SK-N-SH treated with all-trans-retinoic acid at 6 μM for 48 hours (cell line): ENCODE results near the gene GOLGA6L1.

Source experiments
- BACH2 ChIP-seq: fragments of 250-450 bp; sonication (Bioruptor Pico); IDR thresholded peaks from 2 replicates; pipeline ENCODE4 v1.9.0; 2021; ENCODE audit warnings: mild to moderate bottlenecking, borderline replicate concordance
- PATZ1 ChIP-seq: fragments of 250-450 bp; sonication (Bioruptor Pico); IDR thresholded peaks from 2 replicates; pipeline ENCODE4 v1.8.0; 2020; ENCODE audit warnings: mild to moderate bottlenecking, moderate library complexity, borderline replicate concordance
- RARB ChIP-seq: fragments of 250-450 bp; sonication (Bioruptor Pico); IDR thresholded peaks from 2 replicates; pipeline ENCODE4 v1.8.0; 2021; ENCODE audit warnings: mild to moderate bottlenecking, moderate library complexity
- TCF4 ChIP-seq: fragments of 250-450 bp; sonication (Bioruptor Pico); IDR thresholded peaks from 2 replicates; pipeline ENCODE4 v1.8.0; 2021; ENCODE audit warnings: mild to moderate bottlenecking, moderate library complexity, borderline replicate concordance
- ZC3H10 ChIP-seq: fragments of 250-450 bp; sonication (Bioruptor Pico); IDR thresholded peaks from 2 replicates; pipeline ENCODE4 v1.5.1; 2021; ENCODE audit warnings: mild to moderate bottlenecking, moderate library complexity
- ZNF70 ChIP-seq: fragments of 450-650 bp; formaldehyde crosslinking; IDR thresholded peaks from 2 replicates; pipeline ENCODE4 v1.5.0; 2020; ENCODE audit warnings: mild to moderate bottlenecking, moderate library complexity
- ZNF8 ChIP-seq: fragments of 450-650 bp; formaldehyde crosslinking; IDR thresholded peaks from 2 replicates; pipeline ENCODE4 v1.5.0; 2020; ENCODE audit warnings: mild to moderate bottlenecking, moderate library complexity

DNA sequence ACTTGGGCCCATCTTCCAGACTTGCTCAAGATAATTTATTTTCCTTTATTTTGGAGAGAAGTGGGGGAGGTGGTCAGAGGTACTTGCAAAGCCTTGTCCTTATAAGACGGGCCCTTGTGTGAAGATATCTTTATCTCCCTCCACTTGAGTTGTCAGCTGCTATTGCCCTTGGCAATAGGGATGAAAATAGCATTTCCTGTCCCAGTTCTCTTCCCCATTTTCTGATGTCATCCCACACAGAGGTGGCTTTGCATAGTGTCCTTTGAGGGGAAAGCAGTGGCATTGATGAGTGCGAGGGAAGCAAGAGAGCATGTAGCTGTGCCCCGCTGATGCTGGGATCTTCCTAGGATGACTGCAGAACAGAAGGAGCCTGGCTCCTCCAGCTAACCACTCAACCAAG is 55.4 kb downstream of the GOLGA6L1 start:
- no peak for TF ChIP-seq ZNF70 (CRISPR knock-in tag)
- TF ChIP-seq RARB: no peak
- no peak for TF ChIP-seq PATZ1
- TF ChIP-seq BACH2 (CRISPR knock-in tag): no peak
- TF ChIP-seq TCF4: no peak
- TF ChIP-seq ZNF8: no peak
- TF ChIP-seq ZC3H10 (CRISPR knock-in tag): no peak
